ENCODE measurements around the gene OGFOD3.

GRCh38 chr17:82348866-82349265, 69.5 kb downstream of the OGFOD3 start:
- TF ChIP-seq EZH2 (IDR thresholded peaks at IDR 0.05; ENCODE audit: insufficient read depth, poor library complexity, severe bottlenecking) (no peak), EZH2phosphoT487 (IDR thresholded peaks at IDR 0.05; ENCODE audit: insufficient read depth, low read depth) (no peak)

Data from GM23248 (cell line).